M059J (cell line): Measurements from ENCODE around the gene LRRC63. TPM values are rescaled to one million over a fixed set of nuclear protein-coding genes. Genes with fewer than 3 reads are reported as not detected.

Experiments
- DNase-seq: peaks from one replicate; pipeline ENCODE4 v3.0.0-alpha.2; 2012; ENCODE audit warnings: low read depth
- total RNA-seq: library from RNA; depleted of rRNA; stranded (reverse); fragments of >200 nt; shearing (Covaris generic); gene quantifications from 2 replicates; pipeline ENCODE4 v1.2.3, GENCODE V29; 2014; rRNA removed

The LRRC63 gene
- total RNA-seq, 1 experiment from 2014 or later: not detected

GRCh38 chr13:46311217-46311616 lies 99.5 kb downstream of the LRRC63 start:
- no peak for DNase-seq

- no peak for DNase-seq
Measured at GRCh38 chr13:46313024-46313423, 101.3 kb downstream of the LRRC63 start.

- no peak for DNase-seq
Measured at GRCh38 chr13:46313432-46314257, 101.9 kb downstream of the LRRC63 start.

GRCh38 chr13:46314587-46314986 lies 102.9 kb downstream of the LRRC63 start:
- no peak for DNase-seq

DNA sequence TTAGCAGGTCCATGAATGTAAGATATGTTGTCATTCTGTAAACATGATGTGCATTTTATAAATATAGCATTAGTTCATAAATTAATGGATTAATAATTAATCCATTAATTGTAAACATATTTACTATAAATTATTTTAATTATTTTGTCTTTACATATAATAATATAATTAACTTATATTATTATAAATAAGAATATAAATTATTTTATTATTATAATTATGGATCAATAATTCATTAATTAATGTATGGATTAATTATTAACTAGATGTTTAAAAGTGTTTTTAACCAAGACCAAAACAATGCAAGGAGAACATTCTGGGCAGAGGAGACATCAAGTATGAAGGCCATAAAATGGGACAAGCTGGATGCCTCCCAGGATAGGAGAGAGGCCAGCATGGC lies 103.3 kb downstream of the LRRC63 start:
- no peak for DNase-seq

DNA sequence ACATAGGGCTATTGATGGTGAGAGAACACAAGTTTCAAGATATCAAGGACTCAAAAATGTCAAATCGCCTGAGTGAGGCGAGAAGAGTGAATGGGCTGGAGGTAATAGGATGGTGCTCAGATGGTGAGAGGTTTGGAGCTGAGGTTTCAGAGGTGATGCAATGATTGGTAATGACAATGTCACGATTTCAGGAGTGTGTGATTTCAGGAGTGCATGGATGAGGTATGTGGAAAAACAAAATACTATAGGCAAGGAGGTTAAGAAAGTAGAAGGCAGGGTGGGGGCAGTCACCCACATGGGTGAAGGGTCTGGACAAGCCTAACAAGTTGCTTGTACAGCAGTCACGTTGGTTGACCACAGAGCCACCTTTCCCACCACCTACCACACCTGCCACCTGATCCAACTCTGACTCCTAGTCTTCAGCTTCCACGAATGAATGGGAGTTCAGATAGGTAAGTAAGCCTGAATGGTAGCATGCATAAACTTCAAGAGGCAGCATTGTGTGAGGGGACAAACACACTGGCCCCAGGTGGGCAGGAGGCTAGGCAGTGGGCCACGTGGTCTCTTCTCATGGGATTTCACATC lies 103.9 kb downstream of the LRRC63 start:
- DNase-seq: no peak

DNA sequence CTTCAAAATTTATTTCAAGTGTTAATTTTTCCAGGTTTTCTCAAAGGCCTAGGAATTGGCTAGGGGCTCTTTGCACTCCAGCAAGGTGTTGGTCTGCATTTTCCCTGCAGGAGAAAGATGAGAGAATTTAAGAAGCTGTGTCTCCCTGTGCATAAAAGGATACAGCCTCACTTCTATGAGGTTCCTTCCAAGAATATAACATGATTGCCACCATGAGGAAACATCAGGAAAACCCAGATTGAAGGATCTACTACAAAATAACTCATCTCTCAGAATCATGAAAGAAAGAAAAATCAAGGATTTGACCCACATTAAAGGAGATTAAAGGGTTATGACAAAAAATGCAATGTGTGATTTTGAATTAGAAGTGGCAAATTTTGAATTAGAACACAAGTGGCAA lies 105.4 kb downstream of the LRRC63 start:
- DNase-seq: no peak

DNA sequence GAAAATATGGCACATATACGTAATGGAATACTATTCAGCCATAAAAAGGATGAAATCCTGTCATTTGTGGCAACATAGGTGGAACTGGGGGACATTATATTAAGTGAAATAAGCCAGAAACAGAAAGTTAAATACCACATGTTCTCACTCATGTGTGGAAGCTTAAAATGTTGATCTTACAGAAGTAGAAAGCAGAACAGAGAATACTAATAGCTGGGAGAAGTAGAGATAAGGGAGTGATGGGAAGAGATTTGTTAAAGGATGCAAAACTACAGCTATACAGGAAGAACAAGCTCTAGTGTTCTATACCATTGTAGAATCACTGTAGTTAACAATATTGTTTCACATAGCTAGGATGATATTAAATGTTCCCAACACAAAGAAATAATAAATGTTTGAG lies 107.3 kb downstream of the LRRC63 start:
- no peak for DNase-seq

- no peak for DNase-seq
Measured at GRCh38 chr13:46320406-46320805, 108.7 kb downstream of the LRRC63 start.

DNA sequence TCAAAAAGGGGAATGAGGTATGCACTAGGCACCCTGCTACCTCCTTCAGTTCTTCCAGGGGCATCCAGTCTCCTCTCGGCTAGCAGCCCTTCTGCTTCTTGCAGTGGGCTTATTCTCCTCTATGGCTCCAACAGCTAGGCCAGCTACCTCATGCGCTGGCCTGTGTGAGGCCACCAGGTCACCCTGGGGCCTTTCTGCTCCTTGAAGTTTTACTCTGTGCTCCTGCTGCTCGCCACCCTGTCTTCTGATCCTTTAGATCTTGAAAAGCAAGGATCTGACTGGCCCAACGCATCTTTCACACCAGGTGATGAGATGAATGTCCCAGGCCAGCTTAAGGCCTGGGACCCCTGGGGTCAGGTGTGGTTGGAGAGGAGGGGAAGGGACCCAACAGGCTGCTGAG lies 109.1 kb downstream of the LRRC63 start:
- no peak for DNase-seq

GRCh38 chr13:46321494-46322225 lies 109.9 kb downstream of the LRRC63 start:
- peak; percentile 45 for DNase-seq

DNA sequence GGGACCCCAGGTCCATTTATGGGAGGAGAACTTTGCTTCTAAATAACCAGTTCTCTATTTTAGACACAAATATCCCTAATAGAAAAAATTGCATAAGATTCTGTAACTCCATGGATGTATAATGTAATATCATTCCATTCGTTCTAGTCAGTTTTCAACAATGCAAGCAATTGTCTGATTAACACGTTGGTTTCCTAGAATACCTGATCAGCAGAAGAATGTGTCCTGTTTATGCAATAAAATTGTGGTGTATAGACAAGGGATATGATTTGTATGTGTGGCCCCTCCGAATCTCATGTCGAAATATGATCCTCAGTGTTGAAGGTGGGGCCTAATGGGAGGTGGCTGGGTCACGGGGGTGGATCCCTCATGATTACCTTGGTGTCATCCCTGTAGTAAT lies 113.2 kb downstream of the LRRC63 start:
- DNase-seq: no peak

Other genes starting within 250 kb of the LRRC63 start
- 5.2 and 8.0 TPM in 2 replicates for gene ZC3H13, start 159.2 kb upstream of the LRRC63 start, total RNA-seq
- not detected in 2 replicates for gene CPB2, start 106.9 kb upstream of the LRRC63 start, total RNA-seq
- 21.3 and 29.6 TPM in 2 replicates for gene LCP1, start 29.8 kb upstream of the LRRC63 start, total RNA-seq
- 0.22 and 0.54 TPM in 2 replicates for gene RUBCNL, start 175.3 kb downstream of the LRRC63 start, total RNA-seq